Body of pancreas (tissue), 4 donors: ENCODE results near the gene MTERF4.

Source experiments
- CTCF ChIP-seq, 7 experiments: fragments of 450-650 bp in 4 of 7; fragments of 200-600 bp in 3 of 7; sonication (generic) in 3 of 7; IDR thresholded peaks; one replicate each; pipeline ENCODE4 v1.5.1; 2016 to 2019; ENCODE audit warnings: antibody characterized with exemption in 7 of 7
- POLR2A ChIP-seq, 3 donors: fragments of 450-650 bp; IDR thresholded peaks; one replicate each; pipeline ENCODE4 v1.6.1; 2016; ENCODE audit warnings: antibody characterized with exemption in 3 of 3, mild to moderate bottlenecking in 2 of 3

GRCh38 chr2:241092677-241093076 is 9.4 kb downstream of the MTERF4 start:
- no peak for TF ChIP-seq CTCF (IDR thresholded peaks at IDR 0.05)
- TF ChIP-seq POLR2A (IDR thresholded peaks at IDR 0.05): no peak
